GM23248 (cell line): ENCODE measurements around the gene SGTA.

Experiments
- EZH2 ChIP-seq: fragments of 200-600 bp; sonication (generic); IDR thresholded peaks from 2 replicates; pipeline ENCODE4 v1.6.1; 2018; ENCODE audit warnings: antibody characterized with exemption, mild to moderate bottlenecking; ENCODE audit not compliant: insufficient read depth, poor library complexity, severe bottlenecking
- EZH2phosphoT487 ChIP-seq: fragments of 200-600 bp; sonication (generic); IDR thresholded peaks from 2 replicates; pipeline ENCODE4 v1.6.1; 2018; ENCODE audit warnings: antibody characterized with exemption, moderate library complexity, mild to moderate bottlenecking, low read depth; ENCODE audit not compliant: insufficient read depth

DNA sequence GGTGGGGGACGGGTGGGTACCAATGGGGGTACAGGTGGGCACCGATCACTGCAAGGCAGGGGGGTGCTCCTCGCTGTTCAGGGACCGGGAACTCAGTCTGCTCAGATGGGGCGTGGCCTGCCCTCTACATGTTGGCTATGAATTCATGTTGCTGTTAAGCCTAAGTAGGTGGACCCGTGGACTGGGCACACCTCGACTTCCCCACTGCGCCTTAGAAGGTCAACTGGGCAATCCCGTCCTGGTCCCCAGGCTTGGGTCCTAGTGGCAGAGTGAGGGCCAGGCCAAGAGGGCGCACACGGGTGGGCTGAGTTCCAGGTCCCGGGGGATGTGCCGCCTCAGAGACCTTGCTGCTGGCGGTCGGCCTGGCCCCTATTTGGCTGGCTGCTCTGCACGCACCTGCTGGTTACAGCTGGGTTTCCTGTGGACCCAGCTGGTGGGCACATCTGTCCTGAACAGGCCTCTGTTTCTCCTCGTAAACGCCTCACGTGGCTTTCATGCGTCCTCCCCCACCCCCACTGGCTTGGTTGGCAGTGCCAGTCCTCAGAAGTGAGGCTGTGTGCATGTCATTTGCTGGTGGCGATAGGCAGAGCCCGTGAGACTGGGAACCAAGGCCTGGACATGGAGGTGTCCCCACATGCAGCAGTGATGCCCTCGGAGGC lies 23.0 kb upstream of the SGTA start:
- TF ChIP-seq EZH2 (no peak), EZH2phosphoT487 (no peak)
